ENCODE measurements around the gene IMPACT. TPM values are rescaled to one million over a fixed set of nuclear protein-coding genes. Genes with fewer than 3 reads are reported as not detected.

Gene IMPACT
- total RNA-seq, result 13.2 and 13.6 TPM in 2 replicates

DNA sequence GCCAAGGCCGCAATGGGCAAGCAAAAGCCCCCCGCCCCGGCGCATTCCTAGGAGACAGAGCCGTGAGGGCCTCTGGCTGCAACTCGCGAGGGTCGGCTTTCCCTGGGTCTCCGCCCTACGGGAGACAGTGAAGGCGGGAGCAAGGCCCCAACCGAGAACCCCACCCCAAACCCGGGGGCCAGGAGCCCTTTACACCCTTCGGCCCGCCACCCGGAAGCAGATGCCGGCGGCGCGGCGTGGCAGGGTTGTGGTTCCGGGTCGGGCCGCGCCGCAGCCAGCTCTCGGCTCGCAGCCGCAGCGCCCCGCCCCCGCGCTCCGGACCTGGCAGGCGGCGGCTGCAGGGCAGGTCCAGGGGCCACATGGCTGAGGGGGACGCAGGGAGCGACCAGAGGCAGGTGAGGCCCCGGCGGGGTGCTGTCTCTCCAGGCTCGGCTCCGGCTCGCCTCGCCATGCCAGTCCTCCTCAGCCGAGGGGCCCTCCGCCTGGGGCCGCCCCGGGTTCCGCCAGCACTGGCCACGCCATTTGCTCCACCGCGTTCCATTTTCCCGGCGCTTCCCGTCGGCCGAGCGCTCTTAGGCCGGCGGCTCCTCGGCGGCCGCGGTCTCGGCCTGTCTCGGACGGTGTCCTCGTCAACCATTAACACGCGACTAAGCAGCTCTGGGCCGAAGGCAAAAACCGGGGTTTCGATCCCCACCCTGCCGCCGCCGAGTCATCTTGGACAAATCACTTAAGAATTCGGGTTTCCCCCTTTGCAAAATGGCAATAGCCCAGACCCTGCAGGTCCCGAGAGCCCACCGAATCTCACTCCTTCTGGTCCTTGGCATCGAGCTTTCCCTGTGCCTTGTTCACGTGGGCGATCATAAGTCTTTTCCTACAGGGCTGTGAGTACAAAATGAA, at the start of gene IMPACT:
TSS of gene IMPACT (plus strand) at position 273 of the 897 bp plus-strand sequence. CDS start at position 360, 87 bp downstream.
- peak within 1 kb of the TSS; percentile 90 for H3K27ac Mint-ChIP-seq
- H3K4me1 Mint-ChIP-seq, result peaks cover 19% of the 10 kb centered on the region
- peak; percentile 92 for DNase-seq
- peaks cover 26% of the 10 kb centered on the region for H3K36me3 Mint-ChIP-seq (ENCODE audit: low read depth)
- intact Hi-C loops (cut with micrococcal nuclease), result no loop called here
- peaks cover 25% of the 10 kb centered on the region for H3K27me3 Mint-ChIP-seq
- peak within 1 kb of the TSS; percentile 87 for H3K4me3 Mint-ChIP-seq
- H3K9me3 Mint-ChIP-seq, result peaks cover 30% of the 10 kb centered on the region

- Mint-ChIP-seq H3K27me3 (peaks cover 3% of the 10 kb centered on the region), H3K4me3 (no peak overlapping the region), H3K4me1 (peaks cover 10% of the 10 kb centered on the region), H3K36me3 (ENCODE audit: low read depth) (peaks cover 1% of the 10 kb centered on the region), H3K9me3 (no peaks in the 10 kb centered on the region), H3K27ac (no peak overlapping the region)
- DNase-seq, result no peak
- intact Hi-C loops (cut with micrococcal nuclease), result no loop called here
Observed at GRCh38 chr18:24378598-24378997, 47.9 kb upstream of the IMPACT start.

DNA sequence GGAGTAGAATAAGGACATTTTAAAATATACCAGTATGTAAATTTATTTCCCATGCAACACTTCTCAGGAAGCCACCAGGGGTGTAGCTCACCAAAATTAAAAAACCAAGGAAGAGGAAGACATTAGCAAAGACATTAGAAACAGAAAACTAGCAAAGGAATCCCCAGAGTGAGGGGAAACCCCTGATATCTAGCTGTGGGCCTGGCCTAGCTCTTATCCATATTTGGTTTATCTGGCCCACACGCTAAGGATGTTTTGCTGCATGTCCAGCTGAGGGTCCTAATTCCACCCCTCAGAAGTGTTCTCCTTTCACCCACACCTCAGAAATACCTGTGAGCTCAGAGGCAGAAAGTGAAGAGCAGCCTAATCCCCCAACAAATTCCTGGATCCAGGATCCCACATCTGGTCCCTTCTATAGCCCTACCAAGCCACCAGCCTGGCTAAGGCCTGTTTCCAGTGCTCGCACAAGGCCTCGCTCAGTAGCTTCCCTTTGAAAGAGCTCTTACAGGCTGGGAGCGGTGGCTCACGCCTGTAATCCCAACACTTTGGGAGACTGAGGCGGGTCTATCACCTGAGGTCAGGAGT, 46.2 kb upstream of the IMPACT start:
- intact Hi-C loops (cut with micrococcal nuclease), result no loop called here
- Mint-ChIP-seq H3K4me1 (peaks cover 10% of the 10 kb centered on the region), H3K27ac (no peak overlapping the region), H3K27me3 (no peaks in the 10 kb centered on the region), H3K9me3 (no peaks in the 10 kb centered on the region), H3K36me3 (ENCODE audit: low read depth) (no peaks in the 10 kb centered on the region), H3K4me3 (no peak overlapping the region)
- DNase-seq, result no peak

- no peak for DNase-seq
- intact Hi-C loops (cut with micrococcal nuclease), result no loop called here
- Mint-ChIP-seq H3K36me3 (ENCODE audit: low read depth) (no peaks in the 10 kb centered on the region), H3K4me3 (no peak overlapping the region), H3K27ac (peak overlapping the region; percentile 23), H3K27me3 (no peaks in the 10 kb centered on the region), H3K9me3 (no peaks in the 10 kb centered on the region), H3K4me1 (peaks cover 9% of the 10 kb centered on the region)
Observed at GRCh38 chr18:24381126-24381525, 45.3 kb upstream of the IMPACT start.

DNA sequence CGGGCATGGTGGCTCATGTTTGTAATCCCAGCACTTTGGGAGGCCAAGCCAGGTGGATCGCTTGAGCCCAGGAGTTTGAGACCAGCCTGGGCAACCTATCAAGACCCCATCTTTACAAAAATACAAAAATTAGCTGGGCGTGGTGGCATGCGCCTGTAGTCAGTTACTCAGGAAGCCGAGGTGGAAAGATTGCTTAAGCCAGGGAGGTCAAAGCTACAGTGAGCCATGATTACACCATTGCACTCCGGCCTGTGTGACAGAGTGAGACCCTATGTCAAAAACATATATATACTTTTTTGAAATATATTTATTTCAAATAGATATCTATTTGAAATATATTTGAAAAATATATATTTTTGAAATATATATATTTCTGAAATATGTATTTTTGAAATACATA, 39.8 kb upstream of the IMPACT start:
- no peaks in the 10 kb centered on the region for H3K36me3 Mint-ChIP-seq (ENCODE audit: low read depth)
- no peaks in the 10 kb centered on the region for H3K9me3 Mint-ChIP-seq
- no peaks in the 10 kb centered on the region for H3K4me1 Mint-ChIP-seq
- H3K4me3 Mint-ChIP-seq, result no peak overlapping the region
- no peak for DNase-seq
- intact Hi-C loops (cut with micrococcal nuclease), result no loop called here
- no peak overlapping the region for H3K27ac Mint-ChIP-seq
- peaks cover 4% of the 10 kb centered on the region for H3K27me3 Mint-ChIP-seq

DNA sequence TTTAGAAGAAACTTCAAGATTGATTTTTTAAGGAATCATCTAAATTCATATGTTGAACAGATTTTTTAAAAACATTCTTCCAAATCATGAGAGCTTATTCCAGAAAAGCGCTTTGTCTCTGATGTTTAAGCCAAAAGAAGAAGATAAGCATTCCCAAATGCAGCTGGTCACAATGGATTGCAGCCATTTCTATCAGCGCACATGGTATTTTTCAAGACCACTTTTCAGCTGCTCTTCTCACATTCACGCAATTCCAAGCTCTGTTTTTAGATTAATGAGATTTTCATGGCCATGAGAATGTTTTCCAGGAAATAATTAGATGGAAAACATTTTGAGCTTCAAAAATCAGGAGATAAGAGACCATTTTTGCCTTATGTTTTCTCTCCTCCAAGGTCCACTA, 37.5 kb upstream of the IMPACT start:
- Mint-ChIP-seq H3K9me3 (no peaks in the 10 kb centered on the region), H3K27me3 (peaks cover 4% of the 10 kb centered on the region), H3K27ac (no peak overlapping the region), H3K36me3 (ENCODE audit: low read depth) (no peaks in the 10 kb centered on the region), H3K4me1 (no peaks in the 10 kb centered on the region), H3K4me3 (no peak overlapping the region)
- no peak for DNase-seq
- intact Hi-C loops (cut with micrococcal nuclease), result no loop called here

- H3K36me3 Mint-ChIP-seq (ENCODE audit: low read depth), result no peaks in the 10 kb centered on the region
- no peak overlapping the region for H3K4me3 Mint-ChIP-seq
- DNase-seq, result no peak
- H3K27ac Mint-ChIP-seq, result no peak overlapping the region
- peaks cover 11% of the 10 kb centered on the region for H3K4me1 Mint-ChIP-seq
- H3K27me3 Mint-ChIP-seq, result peaks cover 23% of the 10 kb centered on the region
- intact Hi-C loops (cut with micrococcal nuclease), result no loop called here
- H3K9me3 Mint-ChIP-seq, result no peaks in the 10 kb centered on the region
Observed at GRCh38 chr18:24395049-24395795, 31.2 kb upstream of the IMPACT start.

GRCh38 chr18:24396082-24396633, 30.3 kb upstream of the IMPACT start:
- Mint-ChIP-seq H3K9me3 (no peaks in the 10 kb centered on the region), H3K27ac (no peak overlapping the region), H3K27me3 (peaks cover 26% of the 10 kb centered on the region), H3K4me3 (no peak overlapping the region), H3K36me3 (ENCODE audit: low read depth) (no peaks in the 10 kb centered on the region), H3K4me1 (peaks cover 18% of the 10 kb centered on the region)
- no peak for DNase-seq
- intact Hi-C loops (cut with micrococcal nuclease), result loop anchor here (2.0 kb wide), 1 partner anchor 17 kb away; no protein-coding TSS in a partner anchor

GRCh38 chr18:24397131-24397693, 29.3 kb upstream of the IMPACT start:
- Mint-ChIP-seq H3K27me3 (peaks cover 27% of the 10 kb centered on the region), H3K27ac (peak overlapping the region; percentile 39), H3K9me3 (no peaks in the 10 kb centered on the region), H3K36me3 (ENCODE audit: low read depth) (no peaks in the 10 kb centered on the region), H3K4me1 (peaks cover 19% of the 10 kb centered on the region), H3K4me3 (peak overlapping the region; percentile 77)
- intact Hi-C loops (cut with micrococcal nuclease), result loop anchor here (1.0 to 2.0 kb wide), 2 partner anchors 16 to 28 kb away; no protein-coding TSS in a partner anchor
- no peak for DNase-seq

DNA sequence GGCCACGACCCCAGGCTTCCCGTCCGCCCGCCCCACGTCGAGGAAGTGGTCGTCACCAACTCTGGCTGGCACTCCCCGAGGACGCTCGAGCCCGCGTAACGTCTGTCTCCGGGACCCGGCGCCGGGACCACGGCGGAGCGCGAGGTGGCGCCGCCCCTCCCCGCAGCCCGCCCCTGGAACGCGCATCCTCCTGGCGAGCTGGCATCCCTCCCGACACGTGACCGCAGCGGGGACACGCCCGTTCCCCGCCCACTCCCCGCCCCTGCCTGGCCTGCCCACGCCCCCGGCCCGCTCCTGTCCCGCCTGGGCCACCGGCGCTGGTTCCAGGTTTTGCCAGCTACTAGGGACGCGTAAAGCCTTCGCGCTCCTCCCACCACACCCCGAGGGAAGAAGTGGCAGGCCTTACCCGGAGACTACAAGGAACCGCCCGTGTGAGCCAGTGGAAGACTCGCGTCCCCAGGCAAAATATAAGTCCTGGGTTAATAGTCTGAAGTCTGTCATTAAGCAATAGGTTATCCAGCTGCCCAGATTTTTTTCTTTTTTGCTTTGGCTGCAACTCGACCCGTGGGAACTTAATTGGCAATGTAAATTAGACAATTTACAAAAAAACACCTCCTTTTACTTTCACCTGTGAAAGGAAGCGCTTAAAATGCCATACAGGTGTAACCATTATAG, 28.6 kb upstream of the IMPACT start, which contains the start of gene OSBPL1A:
TSS of gene OSBPL1A (minus strand) at position 131 of the 675 bp plus-strand sequence. CDS start 20,291 bp downstream, outside the sequence.
- peak within 1 kb of the TSS; percentile 77 for H3K4me3 Mint-ChIP-seq
- peak within 1 kb of the TSS; percentile 39 for H3K27ac Mint-ChIP-seq
- no peaks in the 10 kb centered on the region for H3K9me3 Mint-ChIP-seq
- no peaks in the 10 kb centered on the region for H3K36me3 Mint-ChIP-seq (ENCODE audit: low read depth)
- H3K27me3 Mint-ChIP-seq, result peaks cover 27% of the 10 kb centered on the region
- intact Hi-C loops (cut with micrococcal nuclease), result loop anchor here (1.0 to 2.0 kb wide), 2 partner anchors 15 to 29 kb away; no protein-coding TSS in a partner anchor
- peak; percentile 89 for DNase-seq
- peaks cover 19% of the 10 kb centered on the region for H3K4me1 Mint-ChIP-seq

- H3K36me3 Mint-ChIP-seq (ENCODE audit: low read depth), result no peaks in the 10 kb centered on the region
- peaks cover 27% of the 10 kb centered on the region for H3K27me3 Mint-ChIP-seq
- H3K4me3 Mint-ChIP-seq, result peak overlapping the region; percentile 77
- no peak for DNase-seq
- no peak overlapping the region for H3K27ac Mint-ChIP-seq
- peaks cover 19% of the 10 kb centered on the region for H3K4me1 Mint-ChIP-seq
- H3K9me3 Mint-ChIP-seq, result no peaks in the 10 kb centered on the region
- intact Hi-C loops (cut with micrococcal nuclease), result no loop called here
Observed at GRCh38 chr18:24398540-24398939, 27.9 kb upstream of the IMPACT start.

DNA sequence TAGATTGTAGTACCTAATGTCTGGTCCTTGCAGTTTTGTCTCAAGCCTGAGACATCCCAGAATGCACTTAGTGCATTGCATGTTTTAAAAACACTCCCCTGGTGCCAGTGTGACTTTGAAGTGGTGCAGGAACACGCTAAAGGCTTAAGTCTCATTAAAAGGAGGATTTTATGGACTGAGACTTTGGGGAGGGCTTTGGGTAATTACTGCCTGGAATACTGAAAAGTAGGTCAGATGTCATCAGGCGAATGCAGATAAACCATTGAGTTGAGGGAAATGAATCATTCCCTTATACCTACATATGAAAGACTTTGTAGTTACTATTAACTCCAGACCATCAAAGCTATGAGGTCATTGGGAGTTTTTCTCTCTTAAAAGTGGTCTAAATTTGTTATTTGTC, 25.9 kb upstream of the IMPACT start:
- H3K4me1 Mint-ChIP-seq, result peaks cover 17% of the 10 kb centered on the region
- H3K9me3 Mint-ChIP-seq, result no peaks in the 10 kb centered on the region
- H3K27ac Mint-ChIP-seq, result no peak overlapping the region
- no peak for DNase-seq
- H3K36me3 Mint-ChIP-seq (ENCODE audit: low read depth), result no peaks in the 10 kb centered on the region
- intact Hi-C loops (cut with micrococcal nuclease), result no loop called here
- H3K27me3 Mint-ChIP-seq, result peaks cover 30% of the 10 kb centered on the region
- no peak overlapping the region for H3K4me3 Mint-ChIP-seq

All from activated CD4-positive, alpha-beta T cell treated with anti-CD3 and anti-CD28 coated beads, Interleukin-2, amount 10 ng/mL, durations not matched to agents 24 days and 14 days (primary cell).